Measurements from ENCODE around the gene CISTR.
"Not testable (repeated sequence)": the region's sequence is repeated elsewhere in the genome, so short reads cannot be mapped to it uniquely, and the experiment has no call there.

The CISTR gene

DNA sequence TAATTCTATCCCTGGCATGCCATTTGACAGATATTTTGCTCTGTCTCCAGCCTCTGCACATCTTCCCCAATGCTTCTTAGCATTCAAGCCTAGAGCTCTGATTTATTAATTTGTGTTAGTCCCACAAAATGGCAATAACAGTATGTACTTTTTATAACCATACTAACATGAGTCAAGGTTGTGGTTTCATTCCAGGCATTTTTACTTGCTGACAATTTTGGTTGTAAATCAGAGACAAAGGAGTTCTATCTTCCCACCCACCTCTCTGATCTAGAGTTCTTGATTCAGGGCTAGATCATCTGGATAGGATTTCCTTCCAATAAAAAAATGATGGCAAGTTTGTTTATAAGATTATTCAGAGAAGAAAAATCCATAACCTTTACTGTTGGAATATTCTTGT lies 18.5 kb upstream of the CISTR start:
- Mint-ChIP-seq H3K4me1 (peaks cover 16% of the 10 kb centered on the region), H3K9me3 (peaks cover 4% of the 10 kb centered on the region), H3K4me3 (no peak overlapping the region), H3K36me3 (ENCODE audit: low read depth) (no peaks in the 10 kb centered on the region), H3K27me3 (ENCODE audit: low read depth, poor library complexity) (peaks cover 83% of the 10 kb centered on the region), H3K27ac (no peak overlapping the region)
- no peak for DNase-seq
- TF ChIP-seq, protein P1, sequence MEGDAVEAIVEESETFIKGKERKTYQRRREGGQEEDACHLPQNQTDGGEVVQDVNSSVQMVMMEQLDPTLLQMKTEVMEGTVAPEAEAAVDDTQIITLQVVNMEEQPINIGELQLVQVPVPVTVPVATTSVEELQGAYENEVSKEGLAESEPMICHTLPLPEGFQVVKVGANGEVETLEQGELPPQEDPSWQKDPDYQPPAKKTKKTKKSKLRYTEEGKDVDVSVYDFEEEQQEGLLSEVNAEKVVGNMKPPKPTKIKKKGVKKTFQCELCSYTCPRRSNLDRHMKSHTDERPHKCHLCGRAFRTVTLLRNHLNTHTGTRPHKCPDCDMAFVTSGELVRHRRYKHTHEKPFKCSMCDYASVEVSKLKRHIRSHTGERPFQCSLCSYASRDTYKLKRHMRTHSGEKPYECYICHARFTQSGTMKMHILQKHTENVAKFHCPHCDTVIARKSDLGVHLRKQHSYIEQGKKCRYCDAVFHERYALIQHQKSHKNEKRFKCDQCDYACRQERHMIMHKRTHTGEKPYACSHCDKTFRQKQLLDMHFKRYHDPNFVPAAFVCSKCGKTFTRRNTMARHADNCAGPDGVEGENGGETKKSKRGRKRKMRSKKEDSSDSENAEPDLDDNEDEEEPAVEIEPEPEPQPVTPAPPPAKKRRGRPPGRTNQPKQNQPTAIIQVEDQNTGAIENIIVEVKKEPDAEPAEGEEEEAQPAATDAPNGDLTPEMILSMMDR (IDR thresholded peaks at IDR 0.05), result no peak

- TF ChIP-seq, protein P1 (IDR thresholded peaks at IDR 0.05), result no peak
- no peak for DNase-seq
- Mint-ChIP-seq H3K27me3 (ENCODE audit: low read depth, poor library complexity) (peaks cover 83% of the 10 kb centered on the region), H3K4me1 (peaks cover 21% of the 10 kb centered on the region), H3K27ac (no peak overlapping the region), H3K4me3 (no peak overlapping the region), H3K36me3 (ENCODE audit: low read depth) (no peaks in the 10 kb centered on the region), H3K9me3 (peaks cover 4% of the 10 kb centered on the region)
These were observed 17.2 kb upstream of the CISTR start for GRCh38 chr12:53768976-53769375.

- H3K27me3 Mint-ChIP-seq (ENCODE audit: low read depth, poor library complexity), result peaks cover 85% of the 10 kb centered on the region
- peaks cover 4% of the 10 kb centered on the region for H3K9me3 Mint-ChIP-seq
- H3K27ac Mint-ChIP-seq, result no peak overlapping the region
- TF ChIP-seq, protein P1 (IDR thresholded peaks at IDR 0.05), result no peak
- peaks cover 21% of the 10 kb centered on the region for H3K4me1 Mint-ChIP-seq
- DNase-seq, result no peak
- H3K4me3 Mint-ChIP-seq, result no peak overlapping the region
- H3K36me3 Mint-ChIP-seq (ENCODE audit: low read depth), result no peaks in the 10 kb centered on the region
These were observed 15.1 kb upstream of the CISTR start for GRCh38 chr12:53766881-53767280.

DNA sequence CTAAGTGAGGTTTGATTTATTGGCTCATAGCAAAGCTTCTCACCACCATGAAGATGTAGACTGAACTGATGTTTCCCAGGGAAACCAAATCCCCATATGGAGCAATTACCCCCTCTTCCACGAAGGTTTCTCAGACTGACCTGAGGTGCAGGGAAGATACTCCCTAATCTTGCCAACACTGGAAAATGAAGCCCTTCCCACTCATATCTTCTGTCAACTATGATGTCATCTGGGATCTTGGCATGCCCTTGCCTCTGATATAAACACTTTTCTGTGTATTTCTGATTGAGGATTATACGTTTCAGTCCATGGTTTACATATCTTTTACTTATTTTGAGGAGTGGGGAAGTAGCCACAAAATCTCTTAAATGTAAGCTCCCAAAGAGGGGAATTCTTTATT lies 14.1 kb upstream of the CISTR start:
- H3K4me3 Mint-ChIP-seq, result no peak overlapping the region
- TF ChIP-seq, protein P1 (IDR thresholded peaks at IDR 0.05), result no peak
- peaks cover 25% of the 10 kb centered on the region for H3K4me1 Mint-ChIP-seq
- no peak overlapping the region for H3K27ac Mint-ChIP-seq
- H3K36me3 Mint-ChIP-seq (ENCODE audit: low read depth), result no peaks in the 10 kb centered on the region
- peaks cover 4% of the 10 kb centered on the region for H3K9me3 Mint-ChIP-seq
- peaks cover 86% of the 10 kb centered on the region for H3K27me3 Mint-ChIP-seq (ENCODE audit: low read depth, poor library complexity)
- DNase-seq, result no peak

- no peaks in the 10 kb centered on the region for H3K36me3 Mint-ChIP-seq (ENCODE audit: low read depth)
- TF ChIP-seq, protein P1 (IDR thresholded peaks at IDR 0.05), result no peak
- no peak for DNase-seq
- no peak overlapping the region for H3K4me3 Mint-ChIP-seq
- H3K9me3 Mint-ChIP-seq, result peaks cover 4% of the 10 kb centered on the region
- H3K27me3 Mint-ChIP-seq (ENCODE audit: low read depth, poor library complexity), result peaks cover 81% of the 10 kb centered on the region
- H3K4me1 Mint-ChIP-seq, result peaks cover 26% of the 10 kb centered on the region
- H3K27ac Mint-ChIP-seq, result no peak overlapping the region
These were observed 12.8 kb upstream of the CISTR start for GRCh38 chr12:53764615-53765014.

GRCh38 chr12:53762793-53763192 lies 11.0 kb upstream of the CISTR start:
- H3K4me3 Mint-ChIP-seq; H3K9me3 Mint-ChIP-seq; H3K36me3 Mint-ChIP-seq (ENCODE audit: low read depth); H3K27ac Mint-ChIP-seq; DNase-seq: not testable (repeated sequence)
- Mint-ChIP-seq H3K4me1 (peaks cover 26% of the 10 kb centered on the region), H3K27me3 (ENCODE audit: low read depth, poor library complexity) (peaks cover 74% of the 10 kb centered on the region)

Measured in nephron progenitor cell (in vitro differentiated cells).